Right kidney (tissue), 1 donor: ENCODE data around the gene LSAMP.

Source experiments
- DNase-seq: peaks from one replicate; pipeline ENCODE4 v3.0.0-alpha.2; 2016

The LSAMP gene

GRCh38 chr3:115947325-115947724 lies 498.0 kb downstream of the LSAMP start:
- DNase-seq, result no peak

GRCh38 chr3:115943579-115943978 lies 501.7 kb downstream of the LSAMP start:
- no peak for DNase-seq

- no peak for DNase-seq
These were observed 508.2 kb downstream of the LSAMP start for GRCh38 chr3:115937054-115937453.

GRCh38 chr3:115932807-115933206 lies 512.5 kb downstream of the LSAMP start:
- no peak for DNase-seq

- DNase-seq, result no peak
These were observed 513.7 kb downstream of the LSAMP start for GRCh38 chr3:115931581-115931980.

GRCh38 chr3:115930922-115931321 lies 514.4 kb downstream of the LSAMP start:
- no peak for DNase-seq

- no peak for DNase-seq
These were observed 515.1 kb downstream of the LSAMP start for GRCh38 chr3:115930168-115930567.

GRCh38 chr3:115928376-115928775 lies 516.9 kb downstream of the LSAMP start:
- peak; percentile 9 for DNase-seq

- peak; percentile 28 for DNase-seq
These were observed 518.1 kb downstream of the LSAMP start for GRCh38 chr3:115927197-115927596.

- DNase-seq, result no peak
These were observed 522.5 kb downstream of the LSAMP start for GRCh38 chr3:115922681-115923347.

- DNase-seq, result no peak
These were observed 523.6 kb downstream of the LSAMP start for GRCh38 chr3:115921711-115922110.

- no peak for DNase-seq
These were observed 526.4 kb downstream of the LSAMP start for GRCh38 chr3:115918900-115919299.

- no peak for DNase-seq
These were observed 528.4 kb downstream of the LSAMP start for GRCh38 chr3:115916866-115917265.

- no peak for DNase-seq
These were observed 530.2 kb downstream of the LSAMP start for GRCh38 chr3:115915061-115915460.

GRCh38 chr3:115913069-115913686 lies 532.1 kb downstream of the LSAMP start:
- no peak for DNase-seq

- no peak for DNase-seq
These were observed 532.9 kb downstream of the LSAMP start for GRCh38 chr3:115912372-115912771.

- no peak for DNase-seq
These were observed 539.4 kb downstream of the LSAMP start for GRCh38 chr3:115905871-115906270.

GRCh38 chr3:115903843-115904242 lies 541.4 kb downstream of the LSAMP start:
- DNase-seq, result no peak

- no peak for DNase-seq
These were observed 544.3 kb downstream of the LSAMP start for GRCh38 chr3:115901008-115901407.

GRCh38 chr3:115899535-115899934 lies 545.8 kb downstream of the LSAMP start:
- DNase-seq, result no peak

GRCh38 chr3:115898656-115899410 lies 546.5 kb downstream of the LSAMP start:
- DNase-seq, result no peak

- no peak for DNase-seq
These were observed 554.2 kb downstream of the LSAMP start for GRCh38 chr3:115891006-115891636.

GRCh38 chr3:115890579-115890978 lies 554.7 kb downstream of the LSAMP start:
- DNase-seq, result no peak
